ENCODE measurements around the gene INAFM2. TPM values are rescaled to one million over a fixed set of nuclear protein-coding genes. Genes with fewer than 3 reads are reported as not detected.

INAFM2 gene
- total RNA-seq, 6 donors from 2014 or later = 15.7 to 36.2 (median 25.6) TPM

DNA sequence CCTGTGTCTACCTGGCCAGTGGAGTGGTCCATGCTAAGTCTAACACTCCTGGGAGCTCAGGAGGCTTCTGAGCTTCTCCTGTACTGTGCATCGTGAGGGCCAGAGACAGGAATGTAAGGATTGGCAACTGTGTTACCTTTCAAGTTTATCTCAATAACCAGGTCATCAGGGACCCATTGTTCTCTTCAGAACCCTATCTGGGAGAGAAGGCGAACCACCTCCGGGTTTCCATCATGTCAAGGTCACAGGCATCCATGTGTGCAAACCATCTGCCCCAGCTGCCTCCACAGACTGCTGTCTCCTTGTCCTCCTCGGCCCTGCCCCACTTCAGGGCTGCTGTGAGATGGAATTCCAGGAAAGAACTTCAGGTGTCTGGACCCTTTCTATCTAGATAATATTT is 46.6 kb upstream of the INAFM2 start:
- Histone ChIP-seq H3K4me1 (peaks cover 10 to 29% (median 18%) of the 10 kb centered on the region in 4 donors), H3K36me3 (no peaks in the 10 kb centered on the region), H3K9me3 (no peaks in the 10 kb centered on the region), H3K27me3 (peaks cover 1 to 27% (median 13%) of the 10 kb centered on the region in 4 donors), H3K4me3 (no peak overlapping the region), H3K27ac (no peak overlapping the region)
- DNase-seq (no peak), ATAC-seq (ENCODE audit: low FRiP score in 2 of 2) (no peak)
- 73 to 78% methylated on average over 3 to 4 of the region's 4 CpGs for WGBS, 2 donors
- TF ChIP-seq POLR2AphosphoS5 (IDR thresholded peaks at IDR 0.05) = no peak
- no peak for TF ChIP-seq EP300 (IDR thresholded peaks at IDR 0.05)
- TF ChIP-seq, protein P1, sequence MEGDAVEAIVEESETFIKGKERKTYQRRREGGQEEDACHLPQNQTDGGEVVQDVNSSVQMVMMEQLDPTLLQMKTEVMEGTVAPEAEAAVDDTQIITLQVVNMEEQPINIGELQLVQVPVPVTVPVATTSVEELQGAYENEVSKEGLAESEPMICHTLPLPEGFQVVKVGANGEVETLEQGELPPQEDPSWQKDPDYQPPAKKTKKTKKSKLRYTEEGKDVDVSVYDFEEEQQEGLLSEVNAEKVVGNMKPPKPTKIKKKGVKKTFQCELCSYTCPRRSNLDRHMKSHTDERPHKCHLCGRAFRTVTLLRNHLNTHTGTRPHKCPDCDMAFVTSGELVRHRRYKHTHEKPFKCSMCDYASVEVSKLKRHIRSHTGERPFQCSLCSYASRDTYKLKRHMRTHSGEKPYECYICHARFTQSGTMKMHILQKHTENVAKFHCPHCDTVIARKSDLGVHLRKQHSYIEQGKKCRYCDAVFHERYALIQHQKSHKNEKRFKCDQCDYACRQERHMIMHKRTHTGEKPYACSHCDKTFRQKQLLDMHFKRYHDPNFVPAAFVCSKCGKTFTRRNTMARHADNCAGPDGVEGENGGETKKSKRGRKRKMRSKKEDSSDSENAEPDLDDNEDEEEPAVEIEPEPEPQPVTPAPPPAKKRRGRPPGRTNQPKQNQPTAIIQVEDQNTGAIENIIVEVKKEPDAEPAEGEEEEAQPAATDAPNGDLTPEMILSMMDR (IDR thresholded peaks at IDR 0.05) = no peak
- TF ChIP-seq POLR2A (IDR thresholded peaks at IDR 0.05) = no peak

DNA sequence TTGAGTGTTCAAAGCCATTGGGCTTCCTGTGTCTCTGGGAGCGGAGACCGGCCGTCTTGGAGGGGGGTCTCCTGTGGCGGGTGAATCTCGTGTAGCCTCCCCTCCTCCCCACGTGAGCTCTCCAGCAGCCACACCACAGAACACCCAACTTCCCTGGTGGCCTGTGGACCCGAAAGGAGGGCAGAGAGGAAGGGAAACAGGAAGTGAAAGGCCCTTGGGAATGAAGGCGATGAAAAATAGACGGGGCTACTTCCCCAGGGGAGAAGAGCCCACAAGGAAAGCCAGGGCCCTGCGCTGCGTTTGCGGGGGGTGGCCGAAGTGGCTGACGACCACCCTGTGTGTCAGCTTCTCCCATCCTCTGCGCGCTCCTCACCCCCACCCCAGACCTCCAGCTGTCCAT is 46.0 kb upstream of the INAFM2 start:
- Histone ChIP-seq H3K4me1 (peaks cover 16 to 35% (median 24%) of the 10 kb centered on the region in 4 donors), H3K27ac (no peak overlapping the region), H3K27me3 (peaks cover 1 to 32% (median 18%) of the 10 kb centered on the region in 4 donors), H3K4me3 (no peak overlapping the region), H3K9me3 (no peaks in the 10 kb centered on the region), H3K36me3 (no peaks in the 10 kb centered on the region)
- TF ChIP-seq POLR2A (IDR thresholded peaks at IDR 0.05) = no peak
- TF ChIP-seq POLR2AphosphoS5 (IDR thresholded peaks at IDR 0.05) = no peak
- TF ChIP-seq, protein P1 (IDR thresholded peaks at IDR 0.05) = no peak
- TF ChIP-seq EP300 (IDR thresholded peaks at IDR 0.05) = no peak
- ATAC-seq (ENCODE audit: low FRiP score in 2 of 2) (no peak), DNase-seq (peak in 1 of 2 donors; percentile 40)
- 37 to 50% methylated on average over 16 of the region's 16 CpGs for WGBS, 2 donors

DNA sequence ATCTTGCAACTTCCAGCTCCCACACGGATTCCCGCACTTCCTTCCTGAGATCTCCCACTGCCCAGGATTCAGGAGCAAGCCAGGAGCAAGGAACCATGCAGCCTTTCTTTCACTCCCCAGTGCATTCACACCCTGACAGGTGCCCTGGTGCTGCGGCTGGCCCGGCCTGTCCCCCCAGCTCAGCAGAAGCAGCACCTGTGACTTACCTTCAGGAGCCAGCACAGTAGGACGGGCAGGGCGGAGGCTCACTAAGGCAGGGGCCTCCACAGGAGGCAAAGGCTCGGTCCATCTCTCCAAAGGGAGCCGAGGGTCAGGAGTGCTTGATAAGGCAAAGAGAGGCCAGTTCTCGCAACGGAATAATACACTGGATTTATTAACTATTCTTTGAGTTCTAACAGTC is 45.5 kb upstream of the INAFM2 start:
- WGBS, 2 donors = 75 to 81% methylated on average over 5 to 9 of the region's 10 CpGs
- H3K36me3 ChIP-seq = no peaks in the 10 kb centered on the region
- DNase-seq (no peak), ATAC-seq (ENCODE audit: low FRiP score in 2 of 2) (no peak)
- H3K27me3 ChIP-seq = peaks cover 1 to 38% (median 21%) of the 10 kb centered on the region in 4 donors
- no peak overlapping the region for H3K27ac ChIP-seq
- no peak overlapping the region for H3K4me3 ChIP-seq
- no peaks in the 10 kb centered on the region for H3K9me3 ChIP-seq
- TF ChIP-seq, protein P1 (IDR thresholded peaks at IDR 0.05) = no peak
- TF ChIP-seq POLR2A (IDR thresholded peaks at IDR 0.05) = no peak
- no peak for TF ChIP-seq EP300 (IDR thresholded peaks at IDR 0.05)
- TF ChIP-seq POLR2AphosphoS5 (IDR thresholded peaks at IDR 0.05) = no peak
- peaks cover 21 to 40% (median 29%) of the 10 kb centered on the region in 4 donors for H3K4me1 ChIP-seq

GRCh38 chr15:40279437-40280141 is 43.9 kb upstream of the INAFM2 start:
- H3K27ac ChIP-seq = no peak overlapping the region
- ATAC-seq (ENCODE audit: low FRiP score in 2 of 2) (peak; percentile 74 to 80), DNase-seq (peak; percentile 77 to 95)
- H3K4me1 ChIP-seq = peaks cover 29 to 47% (median 36%) of the 10 kb centered on the region in 4 donors
- 16 to 29% methylated on average over 21 to 40 of the region's 40 CpGs for WGBS, 2 donors
- H3K36me3 ChIP-seq = no peaks in the 10 kb centered on the region
- TF ChIP-seq, protein P1 (IDR thresholded peaks at IDR 0.05) = peak; percentile 93 to 97 (median 95)
- TF ChIP-seq POLR2A (IDR thresholded peaks at IDR 0.05) = no peak
- H3K27me3 ChIP-seq = peaks cover 1 to 48% (median 30%) of the 10 kb centered on the region in 4 donors
- H3K9me3 ChIP-seq = no peaks in the 10 kb centered on the region
- peak overlapping the region in 1 of 4 donors; percentile 2 for H3K4me3 ChIP-seq
